Stimulated activated CD4-positive, alpha-beta T cell treated with anti-CD3 and anti-CD28 coated beads, TNF-alpha, amount 100 ng/mL, for 24 hours (primary cell): ENCODE measurements around the gene RPTOR.

Source experiments
- DNase-seq, 3 experiments: peaks; one replicate each; pipeline ENCODE4 v3.0.0-alpha.2; 2020; ENCODE audit warnings: low read depth in 3 of 3

RPTOR gene

DNA sequence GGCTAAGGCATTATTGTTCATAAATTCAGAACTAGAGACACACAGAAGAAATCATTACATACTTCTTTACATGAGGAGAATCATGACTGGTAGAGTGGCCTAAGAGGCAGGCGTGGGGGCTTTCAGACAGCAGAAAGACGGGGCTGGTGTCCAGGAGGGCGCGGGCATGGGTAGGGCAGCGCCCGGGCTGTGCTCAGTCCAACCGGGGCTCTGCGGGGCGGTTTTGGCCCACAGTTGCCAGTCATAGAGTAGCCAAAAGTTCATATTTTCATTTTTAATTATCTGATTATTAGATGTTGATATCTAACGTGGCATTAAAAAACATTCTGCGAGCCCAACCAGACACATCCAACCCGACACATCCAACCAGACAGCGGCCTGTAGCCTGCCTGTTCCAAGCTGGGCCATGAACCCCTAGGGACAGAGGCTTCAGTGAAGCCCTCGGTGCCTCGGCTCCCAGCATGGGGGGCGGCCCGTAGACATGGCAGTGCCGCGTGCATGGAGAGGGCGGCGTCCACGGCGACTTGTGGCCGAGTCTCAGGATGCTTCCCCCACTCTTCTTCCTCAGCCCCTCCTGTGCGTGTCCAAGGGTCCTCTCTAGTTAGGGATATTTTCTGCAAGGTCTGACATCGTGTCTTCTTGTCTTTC lies 284.7 kb downstream of the RPTOR start:
- no peak for DNase-seq

- DNase-seq = no peak
These were observed 285.6 kb downstream of the RPTOR start for GRCh38 chr17:80830020-80830780.

DNA sequence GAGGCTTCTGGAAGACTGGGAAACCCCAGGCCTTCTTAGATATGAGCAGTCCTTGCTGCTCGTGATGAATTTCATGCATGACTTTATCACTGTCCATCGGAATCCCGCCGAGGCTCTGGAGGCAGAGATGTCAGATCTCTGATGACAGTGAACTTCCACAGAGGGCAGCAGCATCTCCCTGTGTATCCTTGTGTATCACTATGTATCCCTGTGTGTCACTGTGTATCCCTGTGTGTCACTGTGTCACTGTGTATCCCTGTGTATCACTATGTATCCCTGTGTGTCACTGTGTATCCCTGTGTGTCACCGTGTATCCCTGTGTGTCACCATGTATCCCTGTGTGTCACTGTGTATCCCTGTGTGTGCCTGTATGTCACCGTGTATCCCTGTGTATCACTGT lies 286.9 kb downstream of the RPTOR start:
- DNase-seq = no peak

GRCh38 chr17:80832266-80832676 lies 287.6 kb downstream of the RPTOR start:
- DNase-seq = no peak

GRCh38 chr17:80832888-80833583 lies 288.4 kb downstream of the RPTOR start:
- peak; percentile 74 to 86 (median 76) for DNase-seq

GRCh38 chr17:80833952-80834892 lies 289.6 kb downstream of the RPTOR start:
- no peak for DNase-seq

- DNase-seq = no peak
These were observed 290.2 kb downstream of the RPTOR start for GRCh38 chr17:80834893-80835275.

DNA sequence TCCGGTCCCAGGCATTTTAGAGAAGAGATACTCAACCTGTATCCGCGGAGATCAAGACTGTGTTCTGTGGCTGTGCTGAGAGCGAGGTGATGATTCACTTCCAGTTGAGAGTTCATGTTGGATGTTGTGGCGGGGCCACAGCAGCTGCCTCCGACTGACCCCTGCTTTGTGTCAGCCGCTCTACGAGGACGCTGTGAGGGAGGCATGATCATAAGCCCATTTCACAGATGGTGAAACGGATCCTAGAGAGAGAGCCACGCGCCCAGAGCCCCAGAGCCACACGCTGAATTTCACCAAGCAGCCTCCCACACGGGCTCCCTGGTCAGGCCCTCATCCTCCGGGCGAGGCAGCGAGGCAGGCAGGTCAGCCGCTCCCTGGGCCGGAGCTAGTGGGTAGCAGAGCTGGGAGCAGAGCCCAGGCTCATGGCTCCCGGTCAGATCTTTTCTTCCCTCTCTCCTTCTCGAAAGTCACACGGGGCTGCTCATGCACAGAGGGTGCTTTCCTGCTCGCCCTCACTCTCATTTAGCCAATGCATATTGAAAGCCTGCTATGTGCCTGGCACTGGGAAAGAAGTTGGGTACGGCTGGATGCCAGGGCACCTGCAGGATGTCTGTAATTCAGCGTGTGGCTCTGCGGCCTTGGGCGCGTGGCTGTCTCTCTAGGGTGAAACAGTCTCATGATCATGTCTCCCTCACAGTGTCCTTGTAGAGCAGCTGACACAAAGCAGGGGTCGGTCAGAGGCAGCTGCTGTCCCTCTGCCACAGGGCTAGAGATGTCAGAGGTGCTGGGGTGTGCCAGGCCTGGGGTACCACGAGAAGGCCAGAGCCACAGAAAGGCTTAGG lies 291.4 kb downstream of the RPTOR start:
- DNase-seq = no peak

- no peak for DNase-seq
These were observed 292.0 kb downstream of the RPTOR start for GRCh38 chr17:80836658-80836965.

DNA sequence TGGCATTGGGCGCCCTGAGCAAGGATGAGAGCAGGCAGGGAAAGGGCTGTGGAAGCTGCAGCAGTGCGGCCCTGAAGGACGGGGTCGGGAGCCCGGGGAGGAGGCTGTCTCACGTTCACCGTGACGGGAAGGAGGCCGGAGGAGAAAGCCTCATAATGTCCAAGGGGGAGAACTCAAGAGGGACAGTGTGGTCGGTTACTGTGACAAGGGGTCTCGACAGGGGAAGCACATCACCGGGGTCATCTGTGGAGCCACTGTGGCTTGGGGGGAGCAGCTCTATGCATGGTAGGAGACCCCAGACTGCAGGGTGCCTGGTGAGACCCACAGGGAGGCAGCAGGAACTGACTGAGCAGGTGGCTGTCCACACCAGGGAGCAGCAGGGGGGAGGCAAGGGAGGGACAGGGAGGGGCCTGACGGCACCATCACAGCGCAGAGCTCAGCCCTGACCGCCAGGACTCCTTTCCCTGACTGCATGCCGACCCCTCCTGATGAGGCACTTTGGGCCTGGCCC lies 292.4 kb downstream of the RPTOR start:
- no peak for DNase-seq

- no peak for DNase-seq
These were observed 293.1 kb downstream of the RPTOR start for GRCh38 chr17:80837711-80838110.

- DNase-seq = no peak
These were observed 293.8 kb downstream of the RPTOR start for GRCh38 chr17:80838311-80839025.

DNA sequence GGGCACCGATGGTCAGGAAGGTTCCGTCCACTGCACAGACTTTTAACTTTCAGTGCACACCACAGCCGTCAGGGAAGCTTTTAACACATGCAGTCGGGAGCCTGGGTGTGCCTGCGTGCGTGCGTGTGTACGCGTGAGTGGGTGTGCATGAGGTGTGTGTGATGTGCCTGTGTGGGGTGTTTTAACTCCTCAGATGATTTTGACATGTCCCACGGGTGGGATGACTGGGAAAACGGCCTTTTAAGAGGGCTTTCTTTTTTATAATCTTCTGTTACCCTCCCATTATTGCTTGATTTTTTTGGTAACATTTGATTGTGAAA lies 294.3 kb downstream of the RPTOR start:
- no peak for DNase-seq

- no peak for DNase-seq
These were observed 294.9 kb downstream of the RPTOR start for GRCh38 chr17:80839511-80839941.

- no peak for DNase-seq
These were observed 295.3 kb downstream of the RPTOR start for GRCh38 chr17:80839970-80840369.

DNA sequence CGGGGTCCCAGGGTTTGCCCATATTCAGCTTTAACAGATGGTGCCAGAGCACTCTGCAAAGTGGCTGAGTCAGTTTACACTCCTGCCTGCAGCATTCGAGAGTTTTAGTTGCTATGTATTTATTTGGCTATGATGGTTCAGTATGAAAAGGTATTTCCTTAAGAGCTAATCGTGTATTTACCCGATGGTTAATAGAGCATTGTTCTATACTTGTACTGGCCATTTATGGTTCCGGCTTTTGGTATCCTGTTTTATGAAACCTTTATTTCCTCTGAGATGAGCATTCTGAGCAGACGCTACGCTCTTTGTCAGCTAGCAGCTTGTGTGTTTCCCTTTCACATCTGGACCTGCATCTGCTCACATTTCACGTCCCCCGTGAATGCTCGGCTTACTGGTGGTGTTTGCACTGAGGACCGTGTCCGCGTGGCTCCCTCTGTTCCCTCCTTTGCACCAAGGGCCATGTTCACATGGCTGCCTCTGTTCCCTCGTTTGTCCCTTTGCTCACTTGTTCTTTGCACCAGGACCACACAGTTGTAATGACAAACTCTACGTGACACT lies 297.9 kb downstream of the RPTOR start:
- no peak for DNase-seq

DNA sequence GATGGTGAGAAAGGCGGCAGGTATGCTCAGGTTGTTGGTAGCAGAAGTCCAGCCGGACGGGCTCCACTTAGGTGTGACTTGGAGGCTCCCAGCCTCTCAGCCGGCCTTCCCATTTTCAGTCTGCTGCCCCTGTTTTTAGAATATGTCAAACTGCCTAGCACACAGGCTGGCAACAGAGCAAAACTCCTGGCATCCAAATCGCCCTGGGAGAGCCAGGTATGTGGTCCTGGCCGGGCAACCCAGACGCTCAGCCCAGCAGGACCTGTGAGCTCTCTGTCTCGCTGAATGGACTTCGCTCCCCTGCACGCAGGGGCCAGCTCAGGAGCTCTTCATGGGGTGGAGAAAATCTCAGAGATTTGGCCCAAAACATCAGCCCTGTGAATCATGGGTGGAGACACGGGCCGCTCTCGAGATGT lies 299.1 kb downstream of the RPTOR start:
- no peak for DNase-seq

DNA sequence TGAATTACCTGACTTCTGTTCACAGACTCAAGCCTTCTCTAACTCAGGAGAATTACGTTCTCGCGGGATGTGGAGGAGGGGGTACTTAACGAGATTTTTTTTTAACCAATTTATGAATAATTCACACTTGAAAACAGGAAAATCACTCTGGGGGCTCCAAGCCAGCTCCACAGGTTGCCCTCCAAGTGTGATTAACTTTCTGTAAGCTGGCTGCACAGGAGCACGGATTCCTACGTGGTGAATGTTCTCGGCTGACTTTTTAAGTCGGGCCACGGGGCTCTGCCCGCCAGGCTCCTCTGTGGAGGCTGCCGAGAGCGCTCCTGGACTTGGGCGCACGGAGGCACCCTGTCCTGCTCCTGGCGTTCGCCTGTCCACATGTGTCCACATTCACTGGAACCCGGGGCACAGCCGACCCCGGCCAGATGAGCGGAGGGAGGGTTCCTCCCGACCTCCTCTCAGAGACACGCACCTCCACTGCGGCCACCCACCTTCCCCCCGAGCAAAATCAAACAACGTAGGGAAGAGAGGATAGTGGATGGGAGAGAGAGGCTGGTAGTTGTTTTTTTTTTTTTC lies 299.9 kb downstream of the RPTOR start:
- DNase-seq = no peak

- DNase-seq = no peak
These were observed 300.6 kb downstream of the RPTOR start for GRCh38 chr17:80845069-80845862.
